Measurements from ENCODE around the gene ACOD1. TPM values are rescaled to one million over a fixed set of nuclear protein-coding genes. Genes with fewer than 3 reads are reported as not detected.

ACOD1 gene
- total and polyA plus RNA-seq, 10 of the 15 experiments (the other 5 are each of a cell fraction or from before 2014, with no cell fraction given), result not detected

DNA sequence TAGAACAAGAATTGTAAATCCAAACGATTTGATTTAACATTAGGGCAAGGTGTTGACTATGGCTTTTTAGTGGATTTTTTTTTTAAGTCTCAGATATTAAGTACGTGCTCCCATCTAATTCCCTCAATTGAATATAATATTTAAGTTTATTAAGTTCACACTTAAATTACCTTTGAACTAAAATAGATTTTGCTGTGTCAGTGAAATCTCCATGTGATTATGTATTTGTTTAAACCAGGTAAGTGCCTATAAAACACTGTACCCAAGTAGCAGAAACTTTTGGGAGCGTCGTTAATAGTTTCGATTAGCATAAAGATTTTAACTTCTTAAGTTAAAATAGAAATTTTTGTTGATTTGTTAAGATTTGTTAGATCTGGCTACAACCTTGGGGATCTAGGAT is 45.2 kb downstream of the ACOD1 start:
- CTCF ChIA-PET, result interaction anchor here (0.9 to 4.7 kb wide), 4 partner anchors 10 to 38 kb away, joined by 3 to 47 read pairs (median 10); no protein-coding TSS in a partner anchor
- Histone ChIP-seq H4K20me1 (ENCODE audit: control insufficient read depth, insufficient read depth) (no peaks in the 10 kb centered on the region), H3K27ac (ENCODE audit: control insufficient read depth, insufficient read depth) (no peak overlapping the region), H2AFZ (ENCODE audit: control insufficient read depth, low read depth, low read length) (no peak overlapping the region), H3K36me3 (ENCODE audit: control insufficient read depth in 2 of 2, insufficient read depth in 2 of 2, low read length in 1 of 2) (peaks cover 0 to 10% of the 10 kb centered on the region in 2 experiments; a peak in 2 of 4 replicates), H3K27me3 (replicated peaks in 1 of 2; ENCODE audit: control insufficient read depth in 2 of 2, insufficient read depth in 2 of 2, low read length in 1 of 2) (no peaks in the 10 kb centered on the region), H3K4me2 (ENCODE audit: control insufficient read depth, insufficient read depth) (peak overlapping the region; percentile 96; the same call in 1 of the 2 replicates), H3K9me3 (replicated peaks; ENCODE audit: control insufficient read depth, insufficient read depth, low read length) (no peaks in the 10 kb centered on the region), H3K9ac (ENCODE audit: control insufficient read depth, insufficient read depth, low read length) (no peak overlapping the region), H3K4me1 (ENCODE audit: control insufficient read depth, insufficient read depth, low read length) (peaks cover 7% of the 10 kb centered on the region), H3K4me3 (peak overlapping the region; percentile 90), H3K79me2 (ENCODE audit: control insufficient read depth, insufficient read depth, low read length) (peaks cover 22% of the 10 kb centered on the region)
- BruUV-seq (replicated peaks), result no TSS peak
- 79% methylated on average over 5 of the region's 5 CpGs for WGBS (ENCODE audit: insufficient coverage, insufficient replicate concordance, low lambda C conversion rate, missing lambda C conversion rate)
- TF ChIP-seq, protein P1, sequence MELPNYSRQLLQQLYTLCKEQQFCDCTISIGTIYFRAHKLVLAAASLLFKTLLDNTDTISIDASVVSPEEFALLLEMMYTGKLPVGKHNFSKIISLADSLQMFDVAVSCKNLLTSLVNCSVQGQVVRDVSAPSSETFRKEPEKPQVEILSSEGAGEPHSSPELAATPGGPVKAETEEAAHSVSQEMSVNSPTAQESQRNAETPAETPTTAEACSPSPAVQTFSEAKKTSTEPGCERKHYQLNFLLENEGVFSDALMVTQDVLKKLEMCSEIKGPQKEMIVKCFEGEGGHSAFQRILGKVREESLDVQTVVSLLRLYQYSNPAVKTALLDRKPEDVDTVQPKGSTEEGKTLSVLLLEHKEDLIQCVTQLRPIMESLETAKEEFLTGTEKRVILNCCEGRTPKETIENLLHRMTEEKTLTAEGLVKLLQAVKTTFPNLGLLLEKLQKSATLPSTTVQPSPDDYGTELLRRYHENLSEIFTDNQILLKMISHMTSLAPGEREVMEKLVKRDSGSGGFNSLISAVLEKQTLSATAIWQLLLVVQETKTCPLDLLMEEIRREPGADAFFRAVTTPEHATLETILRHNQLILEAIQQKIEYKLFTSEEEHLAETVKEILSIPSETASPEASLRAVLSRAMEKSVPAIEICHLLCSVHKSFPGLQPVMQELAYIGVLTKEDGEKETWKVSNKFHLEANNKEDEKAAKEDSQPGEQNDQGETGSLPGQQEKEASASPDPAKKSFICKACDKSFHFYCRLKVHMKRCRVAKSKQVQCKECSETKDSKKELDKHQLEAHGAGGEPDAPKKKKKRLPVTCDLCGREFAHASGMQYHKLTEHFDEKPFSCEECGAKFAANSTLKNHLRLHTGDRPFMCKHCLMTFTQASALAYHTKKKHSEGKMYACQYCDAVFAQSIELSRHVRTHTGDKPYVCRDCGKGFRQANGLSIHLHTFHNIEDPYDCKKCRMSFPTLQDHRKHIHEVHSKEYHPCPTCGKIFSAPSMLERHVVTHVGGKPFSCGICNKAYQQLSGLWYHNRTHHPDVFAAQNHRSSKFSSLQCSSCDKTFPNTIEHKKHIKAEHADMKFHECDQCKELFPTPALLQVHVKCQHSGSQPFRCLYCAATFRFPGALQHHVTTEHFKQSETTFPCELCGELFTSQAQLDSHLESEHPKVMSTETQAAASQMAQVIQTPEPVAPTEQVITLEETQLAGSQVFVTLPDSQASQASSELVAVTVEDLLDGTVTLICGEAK (IDR thresholded peaks at IDR 0.05; ENCODE audit: borderline replicate concordance), result no peak
- TF ChIP-seq HDGF (IDR thresholded peaks at IDR 0.05) (no peak), MTA2 (IDR thresholded peaks at IDR 0.05; ENCODE audit: low read depth) (no peak), ATF7 (IDR thresholded peaks at IDR 0.05; ENCODE audit: low read depth) (no peak), LARP7 (IDR thresholded peaks at IDR 0.05) (no peak), MEF2A (IDR thresholded peaks at IDR 0.05; ENCODE audit: insufficient read depth, low read depth, low read length) (no peak), POLR2A (IDR thresholded peaks at IDR 0.05; ENCODE audit: low read depth, low read length) (no peak), EP300 (IDR thresholded peaks at IDR 0.05; ENCODE audit: borderline replicate concordance in 1 of 2, control insufficient read depth in 1 of 2, low read depth in 2 of 2, low read length in 2 of 2) (no peak)
- TF ChIP-seq, protein P2, sequence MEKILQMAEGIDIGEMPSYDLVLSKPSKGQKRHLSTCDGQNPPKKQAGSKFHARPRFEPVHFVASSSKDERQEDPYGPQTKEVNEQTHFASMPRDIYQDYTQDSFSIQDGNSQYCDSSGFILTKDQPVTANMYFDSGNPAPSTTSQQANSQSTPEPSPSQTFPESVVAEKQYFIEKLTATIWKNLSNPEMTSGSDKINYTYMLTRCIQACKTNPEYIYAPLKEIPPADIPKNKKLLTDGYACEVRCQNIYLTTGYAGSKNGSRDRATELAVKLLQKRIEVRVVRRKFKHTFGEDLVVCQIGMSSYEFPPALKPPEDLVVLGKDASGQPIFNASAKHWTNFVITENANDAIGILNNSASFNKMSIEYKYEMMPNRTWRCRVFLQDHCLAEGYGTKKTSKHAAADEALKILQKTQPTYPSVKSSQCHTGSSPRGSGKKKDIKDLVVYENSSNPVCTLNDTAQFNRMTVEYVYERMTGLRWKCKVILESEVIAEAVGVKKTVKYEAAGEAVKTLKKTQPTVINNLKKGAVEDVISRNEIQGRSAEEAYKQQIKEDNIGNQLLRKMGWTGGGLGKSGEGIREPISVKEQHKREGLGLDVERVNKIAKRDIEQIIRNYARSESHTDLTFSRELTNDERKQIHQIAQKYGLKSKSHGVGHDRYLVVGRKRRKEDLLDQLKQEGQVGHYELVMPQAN (conservative IDR thresholded peaks at IDR 0.05), result no peak
- TF ChIP-seq, protein P3, sequence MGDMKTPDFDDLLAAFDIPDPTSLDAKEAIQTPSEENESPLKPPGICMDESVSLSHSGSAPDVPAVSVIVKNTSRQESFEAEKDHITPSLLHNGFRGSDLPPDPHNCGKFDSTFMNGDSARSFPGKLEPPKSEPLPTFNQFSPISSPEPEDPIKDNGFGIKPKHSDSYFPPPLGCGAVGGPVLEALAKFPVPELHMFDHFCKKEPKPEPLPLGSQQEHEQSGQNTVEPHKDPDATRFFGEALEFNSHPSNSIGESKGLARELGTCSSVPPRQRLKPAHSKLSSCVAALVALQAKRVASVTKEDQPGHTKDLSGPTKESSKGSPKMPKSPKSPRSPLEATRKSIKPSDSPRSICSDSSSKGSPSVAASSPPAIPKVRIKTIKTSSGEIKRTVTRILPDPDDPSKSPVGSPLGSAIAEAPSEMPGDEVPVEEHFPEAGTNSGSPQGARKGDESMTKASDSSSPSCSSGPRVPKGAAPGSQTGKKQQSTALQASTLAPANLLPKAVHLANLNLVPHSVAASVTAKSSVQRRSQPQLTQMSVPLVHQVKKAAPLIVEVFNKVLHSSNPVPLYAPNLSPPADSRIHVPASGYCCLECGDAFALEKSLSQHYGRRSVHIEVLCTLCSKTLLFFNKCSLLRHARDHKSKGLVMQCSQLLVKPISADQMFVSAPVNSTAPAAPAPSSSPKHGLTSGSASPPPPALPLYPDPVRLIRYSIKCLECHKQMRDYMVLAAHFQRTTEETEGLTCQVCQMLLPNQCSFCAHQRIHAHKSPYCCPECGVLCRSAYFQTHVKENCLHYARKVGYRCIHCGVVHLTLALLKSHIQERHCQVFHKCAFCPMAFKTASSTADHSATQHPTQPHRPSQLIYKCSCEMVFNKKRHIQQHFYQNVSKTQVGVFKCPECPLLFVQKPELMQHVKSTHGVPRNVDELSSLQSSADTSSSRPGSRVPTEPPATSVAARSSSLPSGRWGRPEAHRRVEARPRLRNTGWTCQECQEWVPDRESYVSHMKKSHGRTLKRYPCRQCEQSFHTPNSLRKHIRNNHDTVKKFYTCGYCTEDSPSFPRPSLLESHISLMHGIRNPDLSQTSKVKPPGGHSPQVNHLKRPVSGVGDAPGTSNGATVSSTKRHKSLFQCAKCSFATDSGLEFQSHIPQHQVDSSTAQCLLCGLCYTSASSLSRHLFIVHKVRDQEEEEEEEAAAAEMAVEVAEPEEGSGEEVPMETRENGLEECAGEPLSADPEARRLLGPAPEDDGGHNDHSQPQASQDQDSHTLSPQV (IDR thresholded peaks at IDR 0.05), result no peak
- intact Hi-C loops (cut with micrococcal nuclease; ENCODE audit: unreplicated experiment), result loop anchor here (2.0 to 5.0 kb wide), 2 partner anchors 31 to 509 kb away; no protein-coding TSS in a partner anchor
- FAIRE-seq (no peak), DNase-seq (ENCODE audit: low read depth, low spot score) (no peak), ATAC-seq (no peak)
- SMC1A ChIA-PET (ENCODE audit: uncharacterized antibody, unreplicated experiment), result interaction anchor here (1.0 to 2.3 kb wide), 11 partner anchors 8 to 62 kb away, joined by 3 to 12 read pairs (median 6); no protein-coding TSS in a partner anchor
- in situ Hi-C loops (cut with MboI), result loop anchor here (10.0 kb wide), 1 partner anchor 721 kb away; no protein-coding TSS in a partner anchor
- POLR2A ChIA-PET, result interaction anchor here (0.6 to 5.3 kb wide), 5 partner anchors 8 to 546 kb away, joined by 3 to 27 read pairs (median 5); partner anchors contain the start of gene FBXL3
- RAD21 ChIA-PET (ENCODE audit: unreplicated experiment), result interaction anchor here (1.0 to 2.2 kb wide), 5 partner anchors 8 to 34 kb away, joined by 3 to 10 read pairs (median 5); partner anchors contain the start of gene FBXL3

All from GM12878 (cell line).